Globus pallidus (tissue), 1 donor: ENCODE results near the gene PTGFRN.
A peak's percentile ranks its signal among the peaks of the same experiment; 100 is the strongest.
"Not testable (repeated sequence)": the region's sequence is repeated elsewhere in the genome, so short reads cannot be mapped to it uniquely, and the experiment has no call there.

Experiments
- DNase-seq: peaks from one replicate; pipeline ENCODE4 v3.0.0-alpha.2; 2015; ENCODE audit warnings: low spot score

PTGFRN gene

DNA sequence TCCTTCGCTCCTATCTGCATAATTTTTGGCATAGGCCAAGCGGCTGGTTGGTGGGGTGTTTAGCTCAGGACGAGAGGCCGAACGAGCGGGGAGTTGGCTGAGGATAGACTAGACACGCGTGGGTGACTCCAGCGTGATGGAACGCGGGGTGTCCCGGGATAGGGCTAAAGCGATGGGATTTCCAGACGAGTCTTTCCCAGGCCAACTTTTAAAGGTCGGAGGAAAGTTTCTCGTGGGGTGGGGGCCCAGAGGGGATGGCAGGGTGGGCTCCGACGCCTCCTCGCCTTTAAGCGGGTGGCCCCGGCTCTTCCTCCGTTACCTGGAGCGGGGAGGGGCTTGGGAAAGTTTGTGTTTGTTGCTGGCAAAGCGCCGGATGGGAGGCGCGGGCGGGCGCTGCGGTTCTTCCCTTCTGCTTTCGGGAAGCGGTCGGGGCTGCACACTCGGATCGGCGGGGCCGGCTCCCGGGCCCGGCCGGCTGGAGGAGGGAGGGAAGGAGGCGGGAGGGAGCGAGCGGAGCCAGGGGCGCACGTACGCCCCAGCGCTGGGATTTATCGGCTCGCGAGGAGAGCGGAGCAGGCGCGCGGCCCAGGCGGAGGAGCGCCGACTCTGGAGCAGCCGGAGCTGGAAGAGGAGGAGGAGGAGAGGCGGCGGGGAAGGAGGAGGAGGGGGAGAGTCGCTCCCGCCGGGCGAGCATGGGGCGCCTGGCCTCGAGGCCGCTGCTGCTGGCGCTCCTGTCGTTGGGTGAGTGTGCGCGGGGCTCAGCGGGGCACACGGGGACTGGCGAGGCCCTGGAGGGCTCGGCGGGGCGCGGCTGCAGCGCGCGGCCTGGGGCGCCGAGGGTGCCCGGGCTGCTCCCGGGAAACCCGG, at the start of gene PTGFRN:
PTGFRN (plus strand) TSS at position 405 of the 867 bp plus-strand sequence; CDS start at position 693, 288 bp downstream.
- no peak for DNase-seq

- DNase-seq, result not testable (repeated sequence)
Measured at GRCh38 chr1:116860167-116860566, 49.5 kb upstream of the PTGFRN start.

- no peak for DNase-seq
Measured at GRCh38 chr1:116861137-116861536, 48.6 kb upstream of the PTGFRN start.

GRCh38 chr1:116863031-116863430, 46.7 kb upstream of the PTGFRN start:
- DNase-seq, result not testable (repeated sequence)

- not testable (repeated sequence) for DNase-seq
Measured at GRCh38 chr1:116866478-116866877, 43.2 kb upstream of the PTGFRN start.

DNA sequence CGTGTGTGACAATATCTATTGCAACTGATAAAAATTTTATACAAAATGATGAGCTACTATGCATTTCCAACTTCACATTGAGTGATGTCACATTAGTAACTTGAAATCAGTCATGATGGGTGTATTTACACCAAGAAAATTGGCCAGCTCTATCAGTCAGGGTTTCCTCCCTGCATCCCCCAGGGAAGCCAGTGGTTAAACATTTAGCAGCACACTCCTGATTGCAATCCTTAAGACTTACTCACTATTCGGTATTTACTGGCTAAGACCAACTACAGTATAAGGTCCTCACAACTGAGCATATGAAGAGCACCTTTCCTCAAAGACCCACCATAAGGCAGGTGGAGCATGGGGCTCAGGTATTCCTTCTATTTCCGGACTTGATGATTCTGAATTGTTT, 41.3 kb upstream of the PTGFRN start:
- no peak for DNase-seq

- no peak for DNase-seq
Measured at GRCh38 chr1:116869611-116870010, 40.1 kb upstream of the PTGFRN start.

GRCh38 chr1:116870300-116870699, 39.4 kb upstream of the PTGFRN start:
- no peak for DNase-seq

DNA sequence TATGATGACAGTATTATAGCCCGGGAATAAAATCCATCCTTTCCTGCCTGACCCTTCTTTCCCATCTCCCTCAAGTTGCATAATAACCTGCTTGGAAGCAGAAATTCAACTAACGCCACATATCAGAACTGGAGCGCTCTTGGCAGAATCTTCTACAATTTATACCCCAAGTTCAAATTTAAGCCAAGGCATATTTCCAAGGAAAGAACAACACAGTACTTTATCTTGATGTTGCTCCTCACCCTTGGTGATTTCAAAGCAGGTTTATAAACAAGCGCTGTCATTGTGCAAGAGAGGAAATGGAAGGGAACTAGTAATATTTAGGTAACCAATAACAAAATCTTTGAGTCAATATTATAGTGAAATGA, 38.0 kb upstream of the PTGFRN start:
- DNase-seq, result no peak

DNA sequence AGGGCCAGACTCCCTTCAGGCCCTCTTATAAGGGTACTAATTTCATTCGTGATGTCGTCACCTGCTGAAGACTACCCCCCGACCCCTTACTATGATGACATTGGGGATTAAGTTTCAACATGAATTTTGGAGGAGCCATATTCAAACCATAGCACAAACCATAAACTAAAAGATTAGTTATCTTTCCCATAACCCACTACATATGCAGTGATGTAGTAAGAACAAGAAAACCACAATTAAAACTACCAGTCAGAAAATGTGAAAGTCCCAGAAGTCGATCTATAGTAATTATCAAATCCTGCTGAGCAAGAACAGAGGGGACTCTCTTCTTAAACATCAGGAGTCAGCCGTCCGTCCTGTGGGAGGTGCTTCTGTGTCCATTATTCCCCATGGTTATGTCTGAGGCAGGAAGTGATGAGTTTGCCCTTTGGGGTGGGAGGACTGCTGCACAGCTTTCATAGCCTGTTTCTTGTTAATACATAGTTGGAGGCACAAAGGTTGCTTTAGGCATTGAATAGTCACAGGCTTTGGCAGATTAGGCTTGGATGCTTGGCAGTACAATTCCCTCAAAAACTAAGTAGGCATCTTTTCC, 35.9 kb upstream of the PTGFRN start:
- DNase-seq, result no peak

- no peak for DNase-seq
Measured at GRCh38 chr1:116874733-116875249, 34.9 kb upstream of the PTGFRN start.

DNA sequence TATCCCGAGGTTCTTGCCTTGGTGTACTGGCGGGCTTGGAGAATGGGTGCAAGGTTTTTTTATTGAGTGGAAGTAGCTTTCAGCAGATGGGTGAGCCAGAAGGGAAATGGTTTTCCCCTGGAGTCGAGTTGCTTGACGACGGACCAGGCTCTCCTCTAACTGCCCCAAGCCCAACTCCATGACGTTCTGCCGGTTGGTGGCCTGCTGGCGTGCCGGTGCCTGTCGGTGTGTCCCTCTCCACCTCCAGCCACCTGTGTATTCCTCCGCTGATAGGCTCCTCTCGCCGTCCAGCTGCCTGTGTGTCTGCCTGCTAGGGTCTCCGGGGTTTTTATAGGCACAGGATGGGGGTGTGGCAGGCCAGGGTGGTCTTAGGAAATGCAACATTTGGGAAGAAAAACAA, 34.3 kb upstream of the PTGFRN start:
- no peak for DNase-seq

DNA sequence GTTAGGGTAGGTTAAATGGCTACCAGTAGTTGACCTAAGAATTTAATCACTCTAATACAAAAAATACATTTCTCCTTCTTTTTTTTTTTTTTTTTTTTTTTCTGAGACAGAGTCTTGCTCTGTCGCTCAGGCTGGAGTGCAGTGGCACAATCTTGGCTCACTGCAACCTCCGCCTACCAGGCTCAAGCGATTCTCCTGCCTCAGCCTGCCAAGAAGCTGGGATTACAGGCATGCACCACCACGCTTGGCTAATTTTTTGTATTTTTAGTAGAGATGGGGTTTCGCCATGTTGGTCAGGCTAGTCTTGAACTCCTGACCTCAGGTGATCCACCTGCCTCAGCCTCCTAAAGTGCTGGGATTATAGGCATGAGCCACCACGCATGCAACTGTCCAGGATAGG, 33.8 kb upstream of the PTGFRN start:
- DNase-seq, result not testable (repeated sequence)

DNA sequence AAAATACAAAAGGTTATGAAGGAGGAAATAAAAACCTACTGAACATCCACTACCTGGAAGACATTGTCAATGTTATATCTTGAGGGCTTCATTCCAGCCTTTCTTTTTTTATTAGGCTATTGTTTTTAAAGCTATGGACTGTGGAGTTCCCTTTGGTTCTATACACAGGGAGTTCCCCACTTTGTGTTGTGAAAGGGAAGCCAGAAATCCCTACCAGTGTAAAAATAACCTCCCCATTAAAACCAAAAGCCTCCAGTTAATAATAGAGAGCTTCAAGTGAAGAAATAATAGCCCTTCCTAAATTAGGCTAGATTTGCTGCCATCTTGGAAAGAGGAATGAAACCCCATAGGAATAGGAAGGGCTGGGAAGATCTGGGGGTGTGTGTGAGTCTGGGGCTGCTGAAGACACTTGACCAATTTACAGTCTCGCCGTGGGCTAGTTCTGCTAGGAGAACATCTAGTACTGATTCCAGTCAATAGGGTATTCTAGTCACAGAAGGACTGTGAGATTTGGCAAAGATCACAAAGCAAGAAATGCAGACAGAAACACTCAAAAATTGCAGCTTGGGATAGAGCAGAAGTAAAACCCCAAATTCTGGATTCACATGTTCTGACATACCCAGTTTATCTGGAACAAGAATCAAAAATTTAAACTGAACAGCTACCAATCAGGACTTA, 32.4 kb upstream of the PTGFRN start:
- no peak for DNase-seq

- peak; percentile 31 for DNase-seq
Measured at GRCh38 chr1:116878804-116879477, 30.8 kb upstream of the PTGFRN start.

DNA sequence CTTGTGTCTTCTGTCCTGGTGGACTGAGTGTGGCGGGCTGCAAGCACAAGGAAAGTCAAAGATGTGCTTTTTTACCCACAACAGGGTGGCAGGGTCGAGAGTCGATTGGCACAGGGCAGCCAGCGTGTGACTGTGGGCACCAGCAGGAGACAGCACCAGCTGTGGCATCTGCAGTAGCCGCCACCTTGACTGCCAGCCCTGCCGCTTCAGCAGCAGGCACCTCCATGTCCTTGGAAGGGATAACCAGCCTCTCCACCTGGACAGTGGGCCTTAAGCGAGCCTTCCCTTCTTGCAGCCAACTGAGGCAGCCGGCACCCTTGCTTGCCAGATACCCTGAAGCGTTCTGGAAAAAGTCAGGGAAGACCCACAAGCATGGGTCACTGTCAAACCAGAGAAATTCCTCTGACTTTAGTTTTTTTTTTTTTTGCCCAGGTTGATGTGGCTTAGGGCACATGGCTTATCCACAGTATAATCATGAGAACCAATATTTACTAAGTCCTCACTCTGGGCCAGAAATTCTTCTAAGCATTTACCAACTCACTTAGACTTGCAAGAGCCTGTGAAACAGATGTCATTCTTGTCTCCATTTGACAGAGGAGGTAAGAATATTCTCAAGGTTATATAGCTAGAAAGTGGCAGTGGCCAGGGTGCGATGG, 30.1 kb upstream of the PTGFRN start:
- DNase-seq, result peak; percentile 11

- no peak for DNase-seq
Measured at GRCh38 chr1:116880917-116881316, 28.8 kb upstream of the PTGFRN start.

- DNase-seq, result no peak
Measured at GRCh38 chr1:116881879-116882520, 27.7 kb upstream of the PTGFRN start.

DNA sequence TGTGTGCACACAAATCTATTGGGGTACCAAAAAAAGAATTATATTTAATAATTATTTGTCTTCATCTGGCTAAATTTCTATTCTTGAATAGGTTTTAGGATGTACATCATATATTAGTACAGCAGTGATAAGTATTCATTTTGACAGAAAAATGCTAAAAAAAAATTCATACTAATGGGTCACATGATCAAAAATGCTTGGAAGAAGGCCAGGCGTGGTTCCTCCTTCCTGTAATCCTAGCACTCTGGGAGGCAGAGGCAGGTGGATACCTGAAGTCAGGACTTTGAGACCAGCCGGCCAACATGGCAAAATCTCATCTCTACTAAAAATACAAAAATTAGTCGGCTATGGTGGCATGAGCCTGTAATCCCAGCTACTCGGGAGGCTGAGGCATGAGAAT, 26.9 kb upstream of the PTGFRN start:
- no peak for DNase-seq

DNA sequence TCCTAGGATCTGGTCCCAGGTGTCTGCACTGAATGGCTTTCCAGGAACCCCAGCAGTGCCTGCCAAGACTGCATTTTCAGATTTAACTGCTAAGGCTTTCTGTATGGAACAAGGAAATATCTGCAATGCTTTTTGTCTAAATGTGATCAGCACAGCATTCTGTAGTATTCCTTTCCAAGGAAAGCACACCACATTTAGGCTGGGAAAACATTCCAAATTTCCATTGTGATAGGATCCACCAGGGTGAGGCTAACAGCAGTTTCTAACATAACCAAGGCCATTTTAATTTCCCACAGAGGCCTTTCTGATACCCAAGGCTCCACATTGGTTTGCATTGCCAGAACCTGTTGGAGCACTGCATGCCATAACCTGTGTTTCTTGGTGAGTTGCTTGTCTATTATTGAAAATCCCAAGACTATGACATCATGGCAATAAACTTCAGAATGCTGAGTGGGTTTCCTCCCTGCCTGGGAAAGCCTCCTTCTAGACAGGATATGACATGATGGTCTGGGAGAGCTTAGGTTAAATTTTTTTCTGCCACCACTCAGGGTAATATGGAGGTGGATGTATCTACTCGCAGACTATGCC, 23.3 kb upstream of the PTGFRN start:
- no peak for DNase-seq

DNA sequence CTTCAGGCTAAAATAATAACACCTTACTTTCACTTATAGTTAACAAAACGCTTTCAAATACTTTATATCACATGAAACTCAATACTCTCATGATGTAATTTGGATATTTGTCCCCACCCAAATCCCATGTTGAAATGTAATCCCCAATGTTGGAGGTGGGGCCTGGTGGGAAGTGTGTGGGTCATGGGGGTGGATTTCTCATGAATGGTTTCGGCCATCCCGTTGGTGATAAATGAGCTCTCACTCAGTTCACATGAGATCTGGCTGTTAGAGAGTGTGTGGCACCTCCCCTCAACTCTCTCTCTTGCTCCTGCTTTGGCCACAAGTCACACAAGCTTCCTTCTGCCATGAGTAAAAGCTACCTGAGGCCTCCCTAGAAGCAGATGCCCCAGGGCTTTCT, 22.5 kb upstream of the PTGFRN start:
- no peak for DNase-seq
